SK-N-SH (cell line): ENCODE measurements around the gene GNAS. TPM values are rescaled to one million over a fixed set of nuclear protein-coding genes. Genes with fewer than 3 reads are reported as not detected.

Source experiments
- CTCF ChIA-PET: fragments of 300-600, 350-600 bp; formaldehyde crosslinking; extraction: SDS; loops from one replicate; lab custom pipeline; 2021; lab: Yijun Ruan, JAX
- POLR2A ChIA-PET: fragments of 350-600 bp; sonication (Branson Sonifier 250); formaldehyde crosslinking; extraction: SDS; loops from one replicate; lab custom pipeline; 2020; ENCODE audit warnings: antibody characterized with exemption, inconsistent platforms; lab: Yijun Ruan, JAX
- DNase-seq: peaks from one replicate; pipeline ENCODE4 v3.0.0; 2012
- H2AFZ ChIP-seq: fragments of 200-600 bp; sonication (generic); 2 replicates; pipeline ENCODE4 v1.8.1; 2016; ENCODE audit warnings: antibody characterized with exemption, mild to moderate bottlenecking, low read depth
- H3F3A ChIP-seq: fragments of 200-600 bp; sonication (generic); replicated peaks from 2 replicates; pipeline ENCODE3; 2016; ENCODE audit warnings: antibody characterized with exemption, mild to moderate bottlenecking; ENCODE audit not compliant: insufficient read depth
- H3K27ac ChIP-seq, 2 experiments: fragments of 200-500 bp in 1 of 2; fragments of 200-600 bp in 1 of 2; sonication (Bioruptor generic) in 1 of 2; sonication (generic), shearing (Covaris generic) in 1 of 2; 2 replicates each; pipeline versions ENCODE4 v1.5.1 to v1.6.1; 2014 to 2016; ENCODE audit warnings: low read depth in 2 of 2, inconsistent platforms in 1 of 2, low read length in 1 of 2, mild to moderate bottlenecking in 1 of 2, mixed read lengths in 1 of 2
- H3K27me3 ChIP-seq: fragments of 200-600 bp; sonication (generic), shearing (Covaris generic); 2 replicates; pipeline ENCODE4 v1.6.1; 2016; ENCODE audit warnings: mixed run types; ENCODE audit not compliant: insufficient read depth
- H3K36me3 ChIP-seq, 2 experiments: fragments of 200-500 bp in 1 of 2; fragments of 200-600 bp in 1 of 2; sonication (Bioruptor generic) in 1 of 2; sonication (generic) in 1 of 2; replicated peaks in 1 of 2; 2 replicates each; pipeline versions ENCODE3 to v1.5.1; 2014 to 2016; ENCODE audit warnings: low read length in 1 of 2, mild to moderate bottlenecking in 1 of 2; ENCODE audit not compliant: insufficient read depth in 2 of 2, control insufficient read depth in 1 of 2
- H3K4me1 ChIP-seq, 2 experiments: fragments of 200-500 bp in 1 of 2; fragments of 200-600 bp in 1 of 2; sonication (Bioruptor generic) in 1 of 2; sonication (generic), shearing (Covaris generic) in 1 of 2; 2 replicates each; pipeline versions ENCODE4 v1.5.1 to v1.6.1; 2014 to 2016; ENCODE audit warnings: low read depth in 1 of 2, low read length in 1 of 2, mixed run types in 1 of 2; ENCODE audit not compliant: insufficient read depth in 2 of 2, control insufficient read depth in 1 of 2
- H3K4me2 ChIP-seq: fragments of 200-600 bp; sonication (generic), shearing (Covaris generic); 2 replicates; pipeline ENCODE4 v1.6.1; 2017; ENCODE audit warnings: mixed run types
- H3K4me3 ChIP-seq, 2 experiments: fragments of 200-500 bp in 1 of 2; fragments of 200-600 bp in 1 of 2; sonication (Bioruptor generic) in 1 of 2; sonication (generic), shearing (Covaris generic) in 1 of 2; 2 replicates each; pipeline versions ENCODE4 v1.5.1 to v1.8.1; 2014 to 2016; ENCODE audit warnings: low read depth in 2 of 2, inconsistent platforms in 1 of 2, low read length in 1 of 2, mild to moderate bottlenecking in 1 of 2, mixed read lengths in 1 of 2, moderate library complexity in 1 of 2
- H3K79me2 ChIP-seq: fragments of 200-600 bp; sonication (generic); 2 replicates; pipeline ENCODE4 v1.8.1; 2017; ENCODE audit warnings: mild to moderate bottlenecking; ENCODE audit not compliant: insufficient read depth
- H3K9ac ChIP-seq: fragments of 200-600 bp; sonication (generic); 2 replicates; pipeline ENCODE4 v1.6.1; 2017; ENCODE audit warnings: mixed run types
- H3K9me2 ChIP-seq: fragments of 200-600 bp; sonication (generic); 2 replicates; pipeline ENCODE4 v1.6.1; 2017; ENCODE audit warnings: mixed run types
- H3K9me3 ChIP-seq: fragments of 200-600 bp; sonication (generic); 2 replicates; pipeline ENCODE4 v1.6.1; 2017; ENCODE audit warnings: mixed run types, mild to moderate bottlenecking, moderate library complexity
- H4K20me1 ChIP-seq: fragments of 200-600 bp; sonication (generic); 2 replicates; pipeline ENCODE4 v1.6.1; 2017; ENCODE audit warnings: mild to moderate bottlenecking, mixed run types; ENCODE audit not compliant: insufficient read depth
- EP300 ChIP-seq, 2 experiments: IDR thresholded peaks; 2 replicates each; pipeline versions ENCODE4 v1.4.0 to v1.6.1; 2012; ENCODE audit warnings: borderline replicate concordance in 1 of 2, low read depth in 1 of 2, low read length in 1 of 2
- FOSL2 ChIP-seq: IDR thresholded peaks from 2 replicates; pipeline ENCODE4 v1.4.0; 2012; ENCODE audit warnings: low read depth, mild to moderate bottlenecking, moderate library complexity, borderline replicate concordance
- GABPA ChIP-seq: IDR thresholded peaks from 2 replicates; pipeline ENCODE4 v1.4.0; 2012; ENCODE audit warnings: low read depth, mild to moderate bottlenecking
- IRF3 ChIP-seq: fragments of 150-350 bp; IDR thresholded peaks from 2 replicates; pipeline ENCODE4 v1.6.1; 2016; ENCODE audit warnings: mild to moderate bottlenecking, low read depth, low read length
- JUND ChIP-seq: IDR thresholded peaks from 2 replicates; pipeline ENCODE4 v1.4.0; 2012
- MAX ChIP-seq: IDR thresholded peaks from 2 replicates; pipeline ENCODE4 v1.4.0; 2012; ENCODE audit warnings: low read depth
- MEF2A ChIP-seq: IDR thresholded peaks from 2 replicates; pipeline ENCODE4 v1.4.0; 2012; ENCODE audit warnings: low read depth, borderline replicate concordance
- NFIC ChIP-seq: IDR thresholded peaks from 2 replicates; pipeline ENCODE4 v1.4.0; 2012; ENCODE audit warnings: borderline replicate concordance
- REST ChIP-seq: IDR thresholded peaks from 2 replicates; pipeline ENCODE4 v1.6.1; 2012; ENCODE audit warnings: mild to moderate bottlenecking, low read depth, low read length, moderate library complexity
- RXRA ChIP-seq: IDR thresholded peaks from 2 replicates; pipeline ENCODE4 v1.4.0; 2012; ENCODE audit warnings: low read depth, mild to moderate bottlenecking, borderline replicate concordance
- SMC3 ChIP-seq: IDR thresholded peaks from 2 replicates; pipeline ENCODE4 v1.6.1; 2012; ENCODE audit warnings: low read depth, low read length, improper control_type of control experiment
- TAF1 ChIP-seq: IDR thresholded peaks from 2 replicates; pipeline ENCODE4 v1.6.1; 2012; ENCODE audit warnings: low read depth, mild to moderate bottlenecking, low read length, moderate library complexity, borderline replicate concordance
- TCF12 ChIP-seq: IDR thresholded peaks from 2 replicates; pipeline ENCODE4 v1.4.0; 2012
- TEAD4 ChIP-seq: IDR thresholded peaks from 2 replicates; pipeline ENCODE4 v1.4.0; 2012; ENCODE audit warnings: mild to moderate bottlenecking, borderline replicate concordance; ENCODE audit not compliant: insufficient read depth
- ZBTB33 ChIP-seq: IDR thresholded peaks from 2 replicates; pipeline ENCODE4 v1.4.0; 2012; ENCODE audit warnings: low read depth, borderline replicate concordance
- WGBS: methylation state at CpG from one replicate; pipeline ENCODE4 v1.1.6; 2017; ENCODE audit warnings: low lambda C conversion rate; 5-methylcytosine and 5-hydroxymethylcytosine counted together
- polyA plus RNA-seq, 3 experiments: library from polyadenylated mRNA; depleted of rRNA; stranded (reverse); fragments of >200 nt; gene quantifications; 2 replicates each; pipeline ENCODE4 v1.2.3, GENCODE V29; 2012

The GNAS gene
- polyA plus RNA-seq, 1 of the 3 experiments (the other 2 are of a cell fraction) = 1,562 TPM

- Histone ChIP-seq H3K4me1 (peaks cover 0 to 7% of the 10 kb centered on the region in 2 experiments; a peak in 1 of 4 replicates), H3K36me3 (no peaks in the 10 kb centered on the region), H3K27me3 (peaks cover 9% of the 10 kb centered on the region; the same call in 1 of the 2 replicates), H3K27ac (no peak overlapping the region), H3F3A (no peaks in the 10 kb centered on the region), H4K20me1 (no peaks in the 10 kb centered on the region)
- POLR2A ChIA-PET = no interaction called here
- WGBS = 57% methylated on average over 20 of the region's 20 CpGs
- TF ChIP-seq MAX = no peak
- no peak for TF ChIP-seq SMC3
- TF ChIP-seq, all 33 proteins: peak for 0
- Histone ChIP-seq H3K4me3 (no peak overlapping the region), H3K9ac (no peak overlapping the region), H3K9me3 (no peaks in the 10 kb centered on the region), H2AFZ (no peak overlapping the region), H3K79me2 (peaks cover 11% of the 10 kb centered on the region), H3K4me2 (no peak overlapping the region), H3K9me2 (no peaks in the 10 kb centered on the region)
- CTCF ChIA-PET = no interaction called here
- no peak for DNase-seq
These were observed 10.2 kb upstream of the GNAS start for GRCh38 chr20:58842276-58842675.

- no peak for DNase-seq
- Histone ChIP-seq H3F3A (no peaks in the 10 kb centered on the region), H3K4me1 (peaks cover 0 to 7% of the 10 kb centered on the region in 2 experiments; a peak in 1 of 4 replicates), H3K36me3 (no peaks in the 10 kb centered on the region), H3K9me3 (no peaks in the 10 kb centered on the region), H4K20me1 (no peaks in the 10 kb centered on the region), H3K79me2 (peaks cover 16% of the 10 kb centered on the region), H3K9me2 (no peaks in the 10 kb centered on the region), H3K4me3 (no peak overlapping the region), H3K27ac (no peak overlapping the region), H3K27me3 (peaks cover 9% of the 10 kb centered on the region; the same call in 1 of the 2 replicates), H2AFZ (no peak overlapping the region), H3K4me2 (no peak overlapping the region), H3K9ac (no peak overlapping the region)
- ChIA-PET POLR2A (no interaction called here), CTCF (interaction anchor here (0.8 to 1.5 kb wide), 3 partner anchors 380 to 607 kb away, joined by 3 to 6 read pairs (median 3); no protein-coding TSS in a partner anchor)
- WGBS = 73% methylated on average over 6 of the region's 6 CpGs
- TF ChIP-seq MEF2A (no peak), NFIC (no peak), REST (no peak), GABPA (no peak), TCF12 (no peak), TEAD4 (no peak), TAF1 (no peak), IRF3 (no peak), EP300 (IDR thresholded peaks at IDR 0.05; ENCODE audit: borderline replicate concordance in 1 of 2, low read depth in 1 of 2, low read length in 1 of 2) (no peak), JUND (no peak), RXRA (no peak), FOSL2 (no peak), ZBTB33 (no peak)
These were observed 9.4 kb upstream of the GNAS start for GRCh38 chr20:58843128-58843556.
